HG02981 (cell line): ENCODE results near the gene PTMS.

ENCODE experiments used
- ATAC-seq: cut with Tn5 transposase; IDR thresholded peaks from one replicate; pipeline ENCODE4 v1.9.1; 2021; ENCODE audit warnings: mild to moderate bottlenecking, moderate library complexity; ENCODE audit not compliant: unreplicated experiment

Gene PTMS

GRCh38 chr12:6752167-6752920, 13.8 kb upstream of the PTMS start:
- no peak for ATAC-seq

GRCh38 chr12:6752921-6753771, 13.0 kb upstream of the PTMS start, which contains the start of gene MLF2:
TSS of gene MLF2 (minus strand) at chr12:6753141. CDS start at chr12:6752334, 807 bp downstream.
- peak; percentile 89 for ATAC-seq

- ATAC-seq: no peak
These were observed 12.3 kb upstream of the PTMS start for GRCh38 chr12:6753772-6754356.

- ATAC-seq: no peak
These were observed 11.8 kb upstream of the PTMS start for GRCh38 chr12:6754411-6754810.

DNA sequence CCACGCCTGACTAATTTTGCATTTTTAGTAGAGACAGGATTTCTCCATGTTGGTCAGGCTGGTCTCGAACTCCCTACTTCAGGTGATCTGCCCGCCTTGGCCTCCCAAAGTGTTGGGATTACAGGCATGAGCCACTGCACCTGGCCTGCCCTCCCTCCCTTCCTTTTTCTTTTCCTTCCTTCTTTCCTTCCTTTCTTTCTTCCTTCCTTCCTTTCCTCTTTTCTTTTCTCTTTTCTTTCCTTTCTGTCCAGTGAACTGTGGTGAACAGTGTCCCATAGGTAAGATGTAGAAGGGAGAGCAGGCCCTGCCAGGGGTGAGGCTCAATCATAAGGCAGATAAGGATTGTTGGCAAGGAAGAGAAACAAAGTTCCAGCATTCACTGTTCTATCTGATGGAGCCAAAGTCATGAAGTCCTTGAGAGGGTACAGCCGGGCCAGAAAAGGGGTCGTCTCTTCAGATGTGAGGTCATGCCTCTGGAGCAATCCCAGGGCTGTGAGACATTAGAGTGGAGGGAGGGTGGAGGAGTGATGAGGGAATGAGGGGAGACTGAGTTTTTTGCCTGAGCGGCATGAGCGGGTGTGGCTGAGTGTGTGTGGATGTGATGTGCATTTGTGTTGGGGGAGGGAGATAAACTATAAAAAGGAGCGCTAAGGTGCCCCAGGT, 9.0 kb upstream of the PTMS start:
- no peak for ATAC-seq

GRCh38 chr12:6758506-6759095, 7.6 kb upstream of the PTMS start:
- no peak for ATAC-seq

DNA sequence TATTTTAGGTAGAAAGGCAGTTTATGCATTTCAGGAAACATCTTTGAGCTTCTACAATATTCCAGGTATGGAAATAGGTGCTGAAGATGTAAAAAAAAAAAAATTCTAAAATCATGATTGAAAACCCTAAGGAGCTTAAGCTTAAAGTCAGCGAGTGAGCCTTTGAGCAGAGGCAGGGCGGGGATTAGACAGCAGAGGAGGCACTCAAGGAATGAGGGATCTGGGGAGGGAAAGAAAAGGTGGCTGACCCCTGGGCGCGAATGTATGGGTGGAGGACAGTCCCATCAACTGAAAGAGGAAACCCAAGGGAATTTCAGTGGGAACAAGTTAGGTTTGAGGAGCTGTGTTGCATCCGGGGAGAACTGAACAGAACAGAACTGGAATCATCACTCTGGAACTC, 6.4 kb upstream of the PTMS start:
- no peak for ATAC-seq

DNA sequence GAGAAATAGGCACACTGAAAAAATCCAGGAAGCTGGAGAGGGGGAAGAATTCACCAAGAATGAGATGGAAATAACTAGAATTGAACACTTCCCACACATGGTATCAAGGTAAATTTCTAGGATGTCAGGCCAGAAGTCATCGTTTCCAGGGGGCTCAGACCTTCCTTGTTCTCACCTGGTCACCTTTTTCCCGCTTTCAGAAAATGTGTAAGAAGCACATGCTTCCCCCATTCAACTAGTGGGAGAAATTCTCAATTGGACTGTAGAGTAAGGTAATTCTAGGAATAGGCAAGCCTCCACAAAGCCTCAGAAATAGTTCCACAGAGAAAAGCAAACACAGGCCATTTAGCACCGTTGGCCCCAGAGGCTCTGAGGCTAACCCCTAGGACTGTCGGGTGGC, 2.8 kb upstream of the PTMS start:
- no peak for ATAC-seq

- peak; percentile 87 for ATAC-seq
These were observed 1.9 kb upstream of the PTMS start for GRCh38 chr12:6764011-6764828.

GRCh38 chr12:6765048-6765633, 1.0 kb upstream of the PTMS start:
- ATAC-seq: no peak

GRCh38 chr12:6766651-6767349, 637 bp downstream of the PTMS start:
- ATAC-seq: peak; percentile 42

DNA sequence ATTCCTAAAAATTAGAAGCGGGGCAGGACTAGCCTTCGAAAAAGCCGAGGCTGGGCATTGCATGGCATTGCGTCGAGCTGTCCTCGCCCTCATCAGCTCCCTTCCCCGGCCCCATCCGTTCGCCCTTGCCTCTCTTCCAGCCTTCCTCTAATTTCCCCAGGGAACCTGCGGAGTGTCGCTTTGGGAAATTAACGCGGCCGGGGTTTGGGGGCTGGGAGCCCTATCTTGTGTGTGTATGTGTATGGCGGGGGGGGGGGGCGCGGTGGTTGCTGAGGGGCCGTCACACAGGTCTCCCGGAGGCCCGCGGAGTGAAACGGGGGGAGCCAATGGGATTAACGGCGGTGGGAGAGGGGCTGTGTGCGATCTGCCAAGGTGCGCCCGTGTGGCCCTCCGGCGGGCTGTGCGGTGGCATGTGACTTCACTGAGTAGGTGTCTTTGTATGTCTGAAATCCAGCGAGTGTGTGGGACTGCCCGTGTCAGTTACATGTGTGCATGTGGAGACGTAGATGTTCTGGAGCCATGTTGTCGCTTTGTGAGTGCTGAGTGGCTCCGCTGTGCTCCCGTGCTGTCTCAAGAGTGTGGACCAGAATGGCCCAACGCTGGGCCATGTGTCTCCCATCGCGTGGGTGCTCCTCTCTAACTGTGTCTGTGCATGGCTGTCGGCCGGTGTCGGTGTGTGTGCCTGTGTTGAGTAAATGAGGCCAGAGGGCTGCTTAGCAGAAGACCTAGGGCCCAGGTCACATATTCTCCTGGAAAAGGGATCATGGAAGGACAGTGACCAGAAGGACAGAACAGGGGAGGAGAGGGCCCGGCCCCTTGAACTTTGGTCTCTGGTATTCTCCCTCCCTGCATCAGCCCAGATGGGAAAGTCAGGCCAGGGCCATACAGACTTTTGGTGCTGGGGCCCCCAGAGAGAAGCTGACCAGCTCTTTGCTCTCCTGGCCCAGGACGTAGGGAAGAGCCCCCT, 1.5 kb downstream of the PTMS start:
- ATAC-seq: no peak

- ATAC-seq: no peak
These were observed 2.3 kb downstream of the PTMS start for GRCh38 chr12:6768437-6768914.

DNA sequence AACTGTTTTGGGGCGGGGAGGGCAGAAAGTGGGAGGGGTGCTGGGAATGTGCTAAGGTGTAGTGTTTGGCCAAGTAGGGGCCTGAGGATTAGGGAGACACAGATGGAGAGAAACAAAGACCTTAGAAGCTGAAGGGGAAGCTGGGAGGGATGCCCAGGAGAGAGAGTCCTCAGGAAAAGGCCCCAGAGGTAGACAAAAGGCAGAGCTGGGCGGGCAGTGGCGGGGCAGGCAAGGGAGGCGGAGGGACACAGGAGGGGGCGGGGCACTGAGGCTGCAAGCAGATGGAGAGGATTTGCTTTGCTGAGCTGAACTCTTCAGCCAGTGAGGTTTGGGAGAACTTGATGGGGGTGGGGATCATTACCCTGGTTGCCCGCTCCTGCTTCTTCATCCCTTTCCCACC, 2.8 kb downstream of the PTMS start:
- ATAC-seq: no peak

DNA sequence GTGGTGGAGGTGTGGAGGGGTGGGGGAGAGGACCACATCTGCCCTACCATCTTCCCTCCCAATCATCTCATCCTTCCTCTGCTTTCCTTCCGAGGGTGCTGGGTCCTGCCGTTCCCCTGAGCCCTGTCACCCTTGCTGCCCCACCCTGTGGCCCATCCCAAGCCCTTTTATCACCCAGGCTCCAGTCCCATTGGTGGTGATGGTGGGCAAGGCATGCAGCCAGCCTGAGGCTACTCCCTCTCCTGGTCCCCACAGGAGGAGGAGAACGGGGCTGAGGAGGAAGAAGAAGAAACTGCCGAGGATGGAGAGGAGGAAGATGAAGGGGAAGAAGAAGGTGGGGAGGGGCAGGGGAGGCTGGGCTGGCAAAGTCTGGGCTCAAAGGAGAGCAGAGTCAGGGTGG, 3.5 kb downstream of the PTMS start:
- ATAC-seq: no peak

DNA sequence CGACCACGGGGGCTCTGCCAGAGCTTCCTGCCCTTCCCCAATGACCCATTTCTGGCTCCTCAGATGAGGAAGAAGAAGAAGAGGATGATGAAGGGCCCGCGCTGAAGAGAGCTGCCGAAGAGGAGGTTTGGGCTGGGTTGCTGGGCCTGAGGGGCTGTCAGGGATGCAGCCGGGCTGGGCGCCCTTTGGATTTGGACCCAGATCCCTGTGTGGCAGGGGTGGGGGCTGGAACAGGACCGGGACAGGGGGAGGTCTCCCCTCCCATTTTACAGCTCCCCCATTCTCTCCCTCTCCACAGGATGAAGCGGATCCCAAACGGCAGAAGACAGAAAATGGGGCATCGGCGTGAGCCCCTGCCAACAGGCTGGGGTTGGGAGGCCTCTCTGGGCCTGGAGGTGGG, 3.9 kb downstream of the PTMS start:
- ATAC-seq: no peak

GRCh38 chr12:6770600-6770999, 4.4 kb downstream of the PTMS start:
- no peak for ATAC-seq

DNA sequence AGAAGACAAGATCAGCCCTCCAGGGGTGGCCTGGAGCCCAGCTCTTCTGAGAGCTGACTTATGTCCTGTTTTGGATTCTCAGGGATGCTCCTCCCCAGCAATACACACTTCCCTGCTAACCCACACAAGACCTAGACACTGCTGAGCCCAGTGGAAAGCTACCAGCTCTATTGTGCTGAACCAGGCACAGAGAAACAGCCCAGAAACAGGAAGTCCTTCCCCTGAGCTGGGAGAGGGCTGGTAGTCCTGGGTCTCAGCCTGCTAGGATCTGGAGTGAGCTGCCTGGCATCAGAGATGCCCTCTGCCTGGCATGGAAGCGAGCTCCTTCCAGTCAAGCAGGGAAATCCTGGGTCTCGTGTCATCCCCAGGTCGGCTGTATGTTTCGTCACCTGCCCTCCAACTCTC, 4.9 kb downstream of the PTMS start:
- no peak for ATAC-seq
